Measurements from ENCODE around the gene PAK6.

- TF ChIP-seq EP300 (IDR thresholded peaks at IDR 0.05) (no peak), POLR2A (IDR thresholded peaks at IDR 0.05) (no peak), CTCF (IDR thresholded peaks at IDR 0.05) (no peak)
Measured at GRCh38 chr15:40298216-40298935, 59.5 kb downstream of the PAK6 start.

Measured in gastroesophageal sphincter (tissue), 3 donors.